GM23338 (cell line): Measurements from ENCODE around the gene SCRG1.

ENCODE experiments used
- JUNB ChIP-seq: IDR thresholded peaks from one replicate; pipeline ENCODE4 v1.6.1; 2016; ENCODE audit warnings: antibody characterized with exemption; ENCODE audit not compliant: unreplicated experiment
- POLR2AphosphoS5 ChIP-seq: IDR thresholded peaks from 2 replicates; pipeline ENCODE4 v1.6.1; 2016; ENCODE audit warnings: antibody characterized with exemption, low read depth
- TF ChIP-seq, protein P1 (sequence below): IDR thresholded peaks from one replicate; pipeline ENCODE4 v1.6.1; 2018; ENCODE audit warnings: antibody characterized with exemption; ENCODE audit not compliant: unreplicated experiment
- TF ChIP-seq, protein P2 (sequence below), 2 experiments: fragments of 200-600 bp in 1 of 2; sonication (generic) in 1 of 2; conservative IDR thresholded peaks; 2 replicates each; pipeline versions ENCODE4 v1.5.1 to v1.6.1; 2016 to 2017; ENCODE audit warnings: antibody characterized with exemption in 2 of 2, low read depth in 2 of 2, mild to moderate bottlenecking in 2 of 2, moderate library complexity in 1 of 2

DNA sequence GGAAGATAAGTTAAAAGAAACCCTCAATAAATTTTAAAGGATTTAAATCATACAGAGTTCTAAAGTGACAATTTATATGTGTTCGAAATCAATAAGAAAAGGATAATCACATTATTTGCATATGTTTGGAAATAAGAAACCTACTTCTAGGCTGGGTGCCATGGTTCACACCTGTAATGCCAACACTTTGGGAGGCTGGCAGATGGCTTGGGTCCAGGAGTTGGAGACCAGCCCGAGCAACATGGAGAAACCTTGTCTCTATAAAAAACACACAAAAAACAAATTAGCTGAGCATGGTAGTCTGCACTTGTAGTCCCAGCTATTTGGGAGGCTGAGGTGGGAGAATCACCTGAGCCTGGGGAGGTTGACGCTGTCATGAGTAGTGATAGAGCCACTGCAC, 36.2 kb downstream of the SCRG1 start:
- TF ChIP-seq, protein P1, sequence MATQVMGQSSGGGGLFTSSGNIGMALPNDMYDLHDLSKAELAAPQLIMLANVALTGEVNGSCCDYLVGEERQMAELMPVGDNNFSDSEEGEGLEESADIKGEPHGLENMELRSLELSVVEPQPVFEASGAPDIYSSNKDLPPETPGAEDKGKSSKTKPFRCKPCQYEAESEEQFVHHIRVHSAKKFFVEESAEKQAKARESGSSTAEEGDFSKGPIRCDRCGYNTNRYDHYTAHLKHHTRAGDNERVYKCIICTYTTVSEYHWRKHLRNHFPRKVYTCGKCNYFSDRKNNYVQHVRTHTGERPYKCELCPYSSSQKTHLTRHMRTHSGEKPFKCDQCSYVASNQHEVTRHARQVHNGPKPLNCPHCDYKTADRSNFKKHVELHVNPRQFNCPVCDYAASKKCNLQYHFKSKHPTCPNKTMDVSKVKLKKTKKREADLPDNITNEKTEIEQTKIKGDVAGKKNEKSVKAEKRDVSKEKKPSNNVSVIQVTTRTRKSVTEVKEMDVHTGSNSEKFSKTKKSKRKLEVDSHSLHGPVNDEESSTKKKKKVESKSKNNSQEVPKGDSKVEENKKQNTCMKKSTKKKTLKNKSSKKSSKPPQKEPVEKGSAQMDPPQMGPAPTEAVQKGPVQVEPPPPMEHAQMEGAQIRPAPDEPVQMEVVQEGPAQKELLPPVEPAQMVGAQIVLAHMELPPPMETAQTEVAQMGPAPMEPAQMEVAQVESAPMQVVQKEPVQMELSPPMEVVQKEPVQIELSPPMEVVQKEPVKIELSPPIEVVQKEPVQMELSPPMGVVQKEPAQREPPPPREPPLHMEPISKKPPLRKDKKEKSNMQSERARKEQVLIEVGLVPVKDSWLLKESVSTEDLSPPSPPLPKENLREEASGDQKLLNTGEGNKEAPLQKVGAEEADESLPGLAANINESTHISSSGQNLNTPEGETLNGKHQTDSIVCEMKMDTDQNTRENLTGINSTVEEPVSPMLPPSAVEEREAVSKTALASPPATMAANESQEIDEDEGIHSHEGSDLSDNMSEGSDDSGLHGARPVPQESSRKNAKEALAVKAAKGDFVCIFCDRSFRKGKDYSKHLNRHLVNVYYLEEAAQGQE = no peak
- TF ChIP-seq, protein P2, sequence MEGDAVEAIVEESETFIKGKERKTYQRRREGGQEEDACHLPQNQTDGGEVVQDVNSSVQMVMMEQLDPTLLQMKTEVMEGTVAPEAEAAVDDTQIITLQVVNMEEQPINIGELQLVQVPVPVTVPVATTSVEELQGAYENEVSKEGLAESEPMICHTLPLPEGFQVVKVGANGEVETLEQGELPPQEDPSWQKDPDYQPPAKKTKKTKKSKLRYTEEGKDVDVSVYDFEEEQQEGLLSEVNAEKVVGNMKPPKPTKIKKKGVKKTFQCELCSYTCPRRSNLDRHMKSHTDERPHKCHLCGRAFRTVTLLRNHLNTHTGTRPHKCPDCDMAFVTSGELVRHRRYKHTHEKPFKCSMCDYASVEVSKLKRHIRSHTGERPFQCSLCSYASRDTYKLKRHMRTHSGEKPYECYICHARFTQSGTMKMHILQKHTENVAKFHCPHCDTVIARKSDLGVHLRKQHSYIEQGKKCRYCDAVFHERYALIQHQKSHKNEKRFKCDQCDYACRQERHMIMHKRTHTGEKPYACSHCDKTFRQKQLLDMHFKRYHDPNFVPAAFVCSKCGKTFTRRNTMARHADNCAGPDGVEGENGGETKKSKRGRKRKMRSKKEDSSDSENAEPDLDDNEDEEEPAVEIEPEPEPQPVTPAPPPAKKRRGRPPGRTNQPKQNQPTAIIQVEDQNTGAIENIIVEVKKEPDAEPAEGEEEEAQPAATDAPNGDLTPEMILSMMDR (conservative IDR thresholded peaks at IDR 0.05; ENCODE audit: low read depth in 2 of 2) = no peak
- no peak for TF ChIP-seq JUNB
- TF ChIP-seq POLR2AphosphoS5 = no peak
